ENCODE data around the gene PSME1.
"Not testable (repeated sequence)": the region's sequence is repeated elsewhere in the genome, so short reads cannot be mapped to it uniquely, and the experiment has no call there.

PSME1 gene

GRCh38 chr14:24105609-24106239 is 30.3 kb upstream of the PSME1 start:
- DNase-seq (ENCODE audit: low read depth) = not testable (repeated sequence)

- DNase-seq (ENCODE audit: low read depth) = no peak
Observed at GRCh38 chr14:24106672-24107271, 29.2 kb upstream of the PSME1 start.

- no peak for DNase-seq (ENCODE audit: low read depth)
Observed at GRCh38 chr14:24108336-24108874, 27.6 kb upstream of the PSME1 start.

- DNase-seq (ENCODE audit: low read depth) = no peak
Observed at GRCh38 chr14:24110060-24110459, 25.9 kb upstream of the PSME1 start.

GRCh38 chr14:24110523-24110922 is 25.5 kb upstream of the PSME1 start:
- no peak for DNase-seq (ENCODE audit: low read depth)

GRCh38 chr14:24113379-24113800 is 22.6 kb upstream of the PSME1 start:
- no peak for DNase-seq (ENCODE audit: low read depth)

DNA sequence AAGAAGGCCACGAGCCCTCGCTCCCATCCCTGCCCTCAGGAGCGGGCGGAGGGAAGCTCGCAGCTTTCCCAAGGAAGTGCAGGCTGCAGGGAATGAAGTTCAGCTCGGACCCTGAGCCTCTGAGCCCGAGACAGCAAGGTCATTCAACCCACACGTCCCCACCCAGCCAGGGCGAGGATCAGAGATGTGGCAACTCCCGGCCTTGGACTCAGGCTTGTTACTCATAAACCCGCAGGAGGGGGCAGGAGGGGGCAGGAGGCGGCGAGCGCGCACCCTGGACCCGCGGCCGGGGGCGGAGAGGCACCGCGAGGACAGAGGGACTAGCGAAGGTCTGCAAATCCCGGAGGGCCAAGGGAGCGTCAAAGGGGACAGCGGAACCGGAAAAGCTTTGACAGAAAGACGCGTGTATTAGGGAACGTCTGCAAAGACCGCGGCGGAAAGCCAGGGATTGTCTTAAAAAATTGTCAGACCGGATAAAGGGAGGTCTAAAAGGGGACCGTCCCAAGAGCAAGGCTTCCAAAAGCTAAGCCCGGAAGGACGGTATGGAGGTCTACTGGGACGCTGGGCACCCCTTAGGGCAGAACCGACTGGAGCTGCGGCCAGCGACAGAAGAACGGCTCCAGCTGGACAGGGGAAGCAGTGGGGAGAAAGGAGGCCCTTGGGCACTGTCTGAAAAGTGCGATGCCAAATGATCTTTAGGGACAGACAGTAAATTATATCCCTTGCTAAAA is 22.0 kb upstream of the PSME1 start:
- DNase-seq (ENCODE audit: low read depth) = peak; percentile 91

GRCh38 chr14:24114532-24115421 is 21.2 kb upstream of the PSME1 start, which contains the start of the genes DCAF11 and NRL:
Gene DCAF11 (plus strand): TSS chr14:24114777. CDS start chr14:24115595, 818 bp downstream.
Gene NRL (minus strand): TSS chr14:24114949. CDS start chr14:24082848, 32,101 bp downstream.
- peak; percentile 100 for DNase-seq (ENCODE audit: low read depth)

DNA sequence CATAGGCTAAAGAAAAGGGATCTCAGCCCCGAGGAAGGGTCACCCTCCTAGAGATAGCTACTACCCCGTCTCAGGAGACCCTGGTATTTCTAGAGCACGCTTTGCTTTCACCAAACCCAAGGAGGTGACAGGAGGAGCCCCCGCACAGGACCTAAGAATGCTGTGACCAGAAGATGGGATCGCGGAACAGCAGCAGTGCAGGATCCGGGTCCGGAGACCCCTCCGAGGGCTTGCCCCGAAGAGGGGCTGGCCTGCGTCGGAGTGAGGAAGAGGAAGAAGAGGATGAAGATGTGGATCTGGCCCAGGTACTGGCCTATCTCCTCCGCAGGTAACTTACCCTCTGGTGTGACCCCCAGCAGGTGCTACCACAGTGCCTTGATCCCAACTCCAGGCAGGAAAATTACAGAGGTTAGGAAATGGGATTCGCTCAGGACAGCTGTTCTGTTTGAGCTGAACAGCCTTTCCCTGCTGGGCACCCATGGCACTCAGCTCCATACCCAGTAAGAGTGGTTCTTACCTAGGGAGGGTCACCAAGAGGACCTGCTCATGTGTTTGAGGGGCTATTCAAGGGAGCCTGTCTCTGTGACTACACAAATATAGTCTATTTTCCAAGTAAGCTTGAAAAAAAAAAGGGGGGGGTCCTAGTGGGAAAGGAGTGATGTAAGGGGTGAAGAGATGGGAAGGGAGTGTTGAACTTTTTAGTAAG is 20.4 kb upstream of the PSME1 start:
- DNase-seq (ENCODE audit: low read depth) = no peak

DNA sequence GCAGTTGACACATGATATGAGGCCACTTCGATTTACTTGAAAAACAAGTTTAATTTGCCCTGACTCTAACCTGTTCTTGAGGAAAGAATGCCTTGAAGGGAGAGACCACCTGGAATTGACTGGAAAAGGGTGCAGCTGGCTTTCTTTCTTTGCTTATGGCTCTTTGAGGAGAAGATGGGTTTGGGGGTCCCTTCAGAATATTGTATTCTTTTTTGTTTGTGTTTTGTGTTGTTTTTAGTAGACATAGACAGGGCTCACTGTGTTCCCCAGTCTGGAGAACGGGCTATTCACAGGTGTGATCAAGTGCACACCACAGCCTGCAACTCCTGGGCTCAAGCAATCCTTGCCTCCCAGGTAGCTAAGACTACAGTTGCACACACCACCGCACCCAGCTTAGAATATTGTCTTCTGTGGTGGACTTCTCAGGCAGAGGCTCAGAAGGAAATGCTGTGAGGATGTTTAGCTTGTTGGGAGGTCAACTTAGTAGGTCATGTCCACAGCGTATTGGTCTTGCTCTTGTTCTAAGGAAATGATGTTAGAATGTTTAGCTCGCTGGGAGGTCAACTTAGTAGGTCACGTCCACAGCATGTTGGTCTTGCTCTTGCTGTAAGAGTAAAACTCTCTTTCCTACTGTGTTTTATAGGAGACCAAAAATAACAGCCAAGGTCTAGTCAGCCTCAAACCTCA is 19.7 kb upstream of the PSME1 start:
- no peak for DNase-seq (ENCODE audit: low read depth)

GRCh38 chr14:24117179-24117578 is 18.8 kb upstream of the PSME1 start:
- no peak for DNase-seq (ENCODE audit: low read depth)

GRCh38 chr14:24119691-24120090 is 16.3 kb upstream of the PSME1 start:
- no peak for DNase-seq (ENCODE audit: low read depth)

DNA sequence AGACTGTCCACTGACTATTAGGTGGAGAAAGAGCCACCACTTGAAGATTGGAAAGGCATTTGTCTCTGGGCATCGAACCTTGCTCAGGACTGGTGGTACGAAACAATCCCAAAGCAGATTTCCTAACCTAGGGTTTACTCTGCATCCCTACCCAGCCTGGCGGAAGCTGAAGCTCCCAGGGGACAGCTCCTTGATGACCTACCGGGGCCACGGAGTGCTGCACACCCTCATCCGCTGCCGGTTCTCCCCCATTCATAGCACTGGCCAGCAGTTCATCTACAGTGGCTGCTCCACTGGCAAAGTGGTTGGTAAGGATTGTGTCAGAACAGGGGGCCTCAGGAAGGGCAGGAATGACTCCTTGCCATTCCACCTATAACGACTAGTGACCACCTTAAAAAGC is 14.8 kb upstream of the PSME1 start:
- DNase-seq (ENCODE audit: low read depth) = no peak

- DNase-seq (ENCODE audit: low read depth) = no peak
Observed at GRCh38 chr14:24122416-24122815, 13.6 kb upstream of the PSME1 start.

DNA sequence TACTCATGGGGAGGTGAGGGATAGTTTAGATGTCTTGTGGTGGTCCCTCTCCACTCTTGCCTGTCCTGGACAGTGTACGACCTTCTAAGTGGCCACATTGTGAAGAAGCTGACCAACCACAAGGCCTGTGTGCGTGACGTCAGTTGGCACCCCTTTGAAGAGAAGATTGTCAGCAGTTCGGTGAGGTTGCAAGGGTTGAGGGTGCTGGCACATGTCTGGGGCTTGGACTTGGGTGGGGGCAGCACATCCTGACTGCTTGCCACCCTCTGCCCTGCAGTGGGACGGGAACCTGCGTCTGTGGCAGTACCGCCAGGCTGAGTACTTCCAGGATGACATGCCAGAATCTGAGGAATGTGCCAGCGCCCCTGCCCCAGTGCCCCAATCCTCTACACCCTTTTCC is 13.1 kb upstream of the PSME1 start:
- DNase-seq (ENCODE audit: low read depth) = no peak

DNA sequence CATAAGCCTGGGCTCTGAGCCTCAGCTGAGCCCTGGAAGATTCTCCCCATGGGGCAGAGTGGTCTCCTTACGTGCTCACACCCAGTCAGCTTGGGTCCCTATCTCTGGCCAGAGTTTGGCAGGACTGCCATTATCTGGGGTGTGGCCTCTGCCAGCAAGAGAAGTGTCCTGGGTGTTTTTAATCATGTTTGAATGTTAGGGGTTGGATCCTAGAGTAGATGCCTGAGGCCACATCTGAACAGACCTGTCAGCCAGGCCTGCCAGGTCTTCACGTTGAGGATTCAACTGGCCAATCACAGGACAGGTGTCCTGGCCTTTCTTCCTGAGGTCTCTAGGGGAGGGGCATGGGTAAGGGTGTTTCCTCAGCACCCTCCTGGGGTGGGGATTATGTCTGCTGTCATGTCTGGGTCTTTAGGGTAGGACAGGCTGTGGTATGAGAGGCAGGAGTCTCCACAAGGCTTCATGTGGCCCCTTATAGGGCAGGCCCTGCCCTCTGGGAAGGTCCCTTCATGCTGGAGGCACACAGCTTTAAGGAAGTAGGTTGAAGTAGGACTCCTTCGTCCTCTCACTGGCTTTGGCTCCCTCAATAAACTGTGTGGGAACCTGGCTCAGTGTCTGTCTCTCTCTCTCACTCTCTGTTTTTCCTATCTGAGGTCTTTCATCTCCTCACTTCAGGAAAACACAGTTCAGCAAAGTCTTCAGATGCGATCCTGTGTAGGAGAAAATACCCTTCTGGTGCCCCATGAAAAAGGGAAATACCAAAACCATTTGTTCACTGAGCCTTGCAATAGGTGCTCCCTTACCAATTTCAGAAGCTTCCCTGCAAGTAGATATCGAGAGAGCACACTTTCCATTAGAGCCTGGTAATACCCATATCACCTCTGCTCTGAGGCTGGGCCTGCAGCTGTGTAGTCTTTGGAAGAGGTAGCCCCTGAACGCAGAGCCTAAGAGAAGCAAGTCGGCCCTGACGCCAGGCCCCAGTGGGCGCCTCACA is 12.3 kb upstream of the PSME1 start:
- no peak for DNase-seq (ENCODE audit: low read depth)

GRCh38 chr14:24126939-24127338 is 9.1 kb upstream of the PSME1 start:
- DNase-seq (ENCODE audit: low read depth) = no peak

- no peak for DNase-seq (ENCODE audit: low read depth)
Observed at GRCh38 chr14:24127673-24128072, 8.3 kb upstream of the PSME1 start.

DNA sequence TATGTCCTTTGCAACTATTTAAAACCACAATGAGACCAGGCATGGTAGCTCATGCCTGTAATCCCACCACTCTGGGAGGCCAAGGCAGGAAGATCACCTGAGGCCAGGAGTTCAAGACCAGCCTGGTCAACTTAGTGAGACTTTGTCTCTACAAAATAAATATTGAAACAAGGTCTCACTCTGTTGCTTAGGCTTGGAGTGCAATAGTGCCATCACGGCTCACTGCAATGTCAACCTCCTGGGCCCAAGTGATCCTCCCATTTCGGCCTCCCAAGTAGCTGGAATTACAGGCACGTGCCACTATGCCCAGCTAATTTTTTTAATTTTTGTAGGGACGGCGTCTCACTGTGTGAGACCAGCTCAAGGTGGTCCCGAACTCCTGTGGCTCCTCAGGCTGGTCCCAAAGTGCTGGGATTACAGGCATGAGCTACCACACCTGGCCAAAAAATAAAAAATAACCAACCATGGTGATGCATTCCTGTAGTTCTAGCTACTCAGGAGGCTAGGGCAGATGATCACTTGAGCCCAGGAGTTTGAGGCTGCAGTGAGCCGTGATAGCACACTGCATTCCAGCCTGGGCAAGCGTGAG is 6.5 kb upstream of the PSME1 start:
- DNase-seq (ENCODE audit: low read depth) = no peak
